ENCODE data around the gene LPCAT1.

DNA sequence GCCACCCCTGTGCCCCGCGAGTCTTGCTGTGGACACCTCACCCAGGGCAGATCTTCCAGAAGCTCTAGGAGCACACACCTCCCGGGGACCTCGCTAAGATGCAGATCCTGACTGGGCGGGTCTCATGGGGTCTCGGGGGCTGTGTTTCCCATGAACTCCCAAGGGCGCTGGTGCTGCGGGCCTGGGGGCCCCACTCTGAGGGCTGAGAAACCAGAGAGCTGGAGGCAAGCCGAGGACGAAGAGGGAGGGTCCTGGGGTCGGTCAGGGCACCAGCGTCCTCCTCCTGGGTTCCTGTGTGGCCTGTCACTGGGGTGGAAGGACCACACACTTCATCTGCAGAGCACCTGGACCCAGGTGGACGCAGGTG, 108.7 kb downstream of the LPCAT1 start:
- TF ChIP-seq POLR2A (IDR thresholded peaks at IDR 0.05), result no peak
- TF ChIP-seq, protein P1, sequence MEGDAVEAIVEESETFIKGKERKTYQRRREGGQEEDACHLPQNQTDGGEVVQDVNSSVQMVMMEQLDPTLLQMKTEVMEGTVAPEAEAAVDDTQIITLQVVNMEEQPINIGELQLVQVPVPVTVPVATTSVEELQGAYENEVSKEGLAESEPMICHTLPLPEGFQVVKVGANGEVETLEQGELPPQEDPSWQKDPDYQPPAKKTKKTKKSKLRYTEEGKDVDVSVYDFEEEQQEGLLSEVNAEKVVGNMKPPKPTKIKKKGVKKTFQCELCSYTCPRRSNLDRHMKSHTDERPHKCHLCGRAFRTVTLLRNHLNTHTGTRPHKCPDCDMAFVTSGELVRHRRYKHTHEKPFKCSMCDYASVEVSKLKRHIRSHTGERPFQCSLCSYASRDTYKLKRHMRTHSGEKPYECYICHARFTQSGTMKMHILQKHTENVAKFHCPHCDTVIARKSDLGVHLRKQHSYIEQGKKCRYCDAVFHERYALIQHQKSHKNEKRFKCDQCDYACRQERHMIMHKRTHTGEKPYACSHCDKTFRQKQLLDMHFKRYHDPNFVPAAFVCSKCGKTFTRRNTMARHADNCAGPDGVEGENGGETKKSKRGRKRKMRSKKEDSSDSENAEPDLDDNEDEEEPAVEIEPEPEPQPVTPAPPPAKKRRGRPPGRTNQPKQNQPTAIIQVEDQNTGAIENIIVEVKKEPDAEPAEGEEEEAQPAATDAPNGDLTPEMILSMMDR (IDR thresholded peaks at IDR 0.05), result no peak

Measured in Peyer's patch (tissue), 4 donors.